ENCODE results near the gene PTPRT. TPM values are rescaled to one million over a fixed set of nuclear protein-coding genes. Genes with fewer than 3 reads are reported as not detected.

Gene PTPRT
- total and polyA plus RNA-seq, 8 donors, result 0.23 to 1.8 (median 0.95) TPM

- no peaks in the 10 kb centered on the region for H3K27me3 ChIP-seq
- TF ChIP-seq CTCF (IDR thresholded peaks at IDR 0.05), result no peak
- H3K9me3 ChIP-seq, result no peaks in the 10 kb centered on the region
- intact Hi-C loops (cut with DNase I), result no loop called here
- peaks cover 0 to 4% (median 0%) of the 10 kb centered on the region in 3 donors for H3K4me1 ChIP-seq
- DNase-seq, result no peak
- H3K36me3 ChIP-seq, result no peaks in the 10 kb centered on the region
- no peak for FAIRE-seq
- H3K27ac ChIP-seq, result no peak overlapping the region
- no peak for ATAC-seq
- no peak overlapping the region for H3K4me3 ChIP-seq
These were observed 132.4 kb downstream of the PTPRT start for GRCh38 chr20:43057317-43057716.

DNA sequence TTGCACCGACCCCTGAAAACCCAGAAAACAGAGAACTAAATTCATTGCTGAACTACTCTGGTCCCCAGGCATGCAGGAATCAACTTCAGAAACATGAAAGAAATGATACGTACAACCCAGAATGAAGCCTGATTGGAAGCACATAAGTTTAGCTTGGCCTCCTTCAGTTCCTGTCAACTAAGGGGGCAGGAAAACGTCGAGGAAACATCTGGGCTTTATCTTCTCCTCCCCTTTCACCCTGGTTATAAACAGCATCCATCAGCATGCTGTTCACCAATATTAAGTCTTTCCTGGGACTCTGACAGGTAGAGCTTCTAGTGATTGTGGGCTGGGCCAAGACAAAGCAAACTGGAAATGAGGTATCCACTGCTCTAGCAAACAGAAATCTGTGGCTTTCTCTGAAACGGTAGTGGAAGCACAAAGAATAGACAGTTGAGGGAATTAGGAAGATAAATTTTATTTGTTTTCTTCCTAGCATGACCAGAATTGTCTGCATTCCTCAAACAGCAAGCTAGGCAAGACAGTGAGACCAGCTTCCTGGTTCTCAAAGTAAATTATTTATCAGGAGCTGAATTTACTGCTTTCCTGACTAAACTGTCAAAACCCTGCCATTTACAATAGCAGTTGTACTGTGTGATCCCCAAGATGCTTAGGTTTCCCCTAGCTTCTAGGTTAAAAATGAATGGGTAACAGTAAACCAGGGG lies 134.4 kb downstream of the PTPRT start:
- intact Hi-C loops (cut with DNase I), result no loop called here

DNA sequence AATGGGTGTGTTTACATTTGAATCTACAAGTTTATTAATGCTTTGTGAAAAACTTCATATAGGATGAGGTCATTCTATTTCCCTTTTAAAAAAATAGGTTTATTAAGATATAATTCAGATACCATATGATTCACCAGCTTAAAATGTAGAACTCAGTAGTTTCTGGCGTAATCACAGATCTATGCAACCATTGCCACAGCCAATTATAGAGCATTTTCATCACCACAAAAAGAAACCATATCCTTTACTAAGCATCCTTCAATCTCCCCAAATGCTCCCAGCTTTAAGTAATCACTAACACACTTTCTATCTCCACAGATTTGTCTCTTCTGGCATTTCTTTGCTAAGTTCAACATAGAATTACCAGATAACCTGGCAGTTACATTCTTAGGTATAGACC lies 137.2 kb downstream of the PTPRT start:
- FAIRE-seq, result no peak

More for the DNA sequence above, 134.4 kb downstream of the PTPRT start:
- Histone ChIP-seq H3K4me1 (peaks cover 0 to 4% (median 0%) of the 10 kb centered on the region in 3 donors), H3K27ac (peak overlapping the region in 1 of 4 donors; percentile 10), H3K36me3 (no peaks in the 10 kb centered on the region), H3K27me3 (no peaks in the 10 kb centered on the region), H3K9me3 (no peaks in the 10 kb centered on the region), H3K4me3 (no peak overlapping the region)
- FAIRE-seq (no peak), DNase-seq (peak in 1 of 6 donors; percentile 11), ATAC-seq (peak in 3 of 4 donors; percentile 50 to 81 (median 69))
- WGBS, 2 donors, result 33 to 34% methylated on average over 5 of the region's 5 CpGs
- no peak for TF ChIP-seq CTCF (IDR thresholded peaks at IDR 0.05)

DNA sequence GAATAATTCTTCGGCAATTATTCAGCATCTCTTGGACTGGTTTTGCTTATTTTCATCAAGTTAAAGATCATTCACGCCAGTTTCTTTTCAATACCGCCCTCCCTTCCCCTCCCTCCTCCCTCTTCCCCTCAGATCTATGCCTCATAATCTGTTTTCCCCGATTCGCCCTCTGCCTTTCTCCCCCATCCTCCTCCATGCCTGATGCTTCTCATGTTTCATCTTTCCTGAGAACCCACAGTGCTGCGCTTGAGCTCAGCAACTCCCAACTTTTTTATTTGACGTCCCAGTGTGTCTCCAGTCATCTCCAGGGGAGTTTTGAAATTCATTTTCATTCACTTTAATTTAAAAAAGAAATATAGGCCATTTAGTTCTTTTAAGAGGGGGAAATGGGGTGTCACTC lies 142.7 kb downstream of the PTPRT start:
- no peak for TF ChIP-seq CTCF (IDR thresholded peaks at IDR 0.05)

More for the DNA sequence above, 137.2 kb downstream of the PTPRT start:
- H3K36me3 ChIP-seq, result no peaks in the 10 kb centered on the region
- DNase-seq, result no peak
- no peak overlapping the region for H3K27ac ChIP-seq
- no peak for ATAC-seq
- no peaks in the 10 kb centered on the region for H3K27me3 ChIP-seq
- WGBS, 2 donors, result 81 to 85% methylated on average over 1 of the region's 1 CpG
- H3K4me3 ChIP-seq, result no peak overlapping the region
- H3K4me1 ChIP-seq, result peaks cover 0 to 3% (median 0%) of the 10 kb centered on the region in 3 donors
- intact Hi-C loops (cut with DNase I), result no loop called here
- no peaks in the 10 kb centered on the region for H3K9me3 ChIP-seq
- no peak for TF ChIP-seq CTCF (IDR thresholded peaks at IDR 0.05)

DNA sequence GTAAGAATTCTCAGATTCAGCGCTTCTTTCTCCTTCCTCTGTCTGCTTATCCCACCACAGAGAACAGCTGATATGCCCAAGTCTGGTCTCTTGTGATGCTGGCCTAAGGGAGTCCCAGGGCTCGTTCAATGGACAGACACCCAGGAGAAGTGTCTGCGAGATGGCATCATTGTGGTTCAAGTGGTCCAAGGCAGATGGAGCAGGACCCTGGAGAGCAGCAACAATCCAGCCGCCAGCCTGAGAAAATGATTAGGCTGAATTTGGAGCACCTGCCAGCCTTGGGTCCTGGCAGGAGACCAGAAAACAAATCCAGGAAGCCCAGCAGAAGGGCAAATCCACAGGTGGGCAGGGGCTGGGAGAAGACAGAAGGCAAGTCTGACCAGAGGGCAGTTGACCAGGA lies 145.8 kb downstream of the PTPRT start:
- no peak overlapping the region for H3K27ac ChIP-seq
- no peaks in the 10 kb centered on the region for H3K36me3 ChIP-seq
- WGBS, 2 donors, result 38 to 41% methylated on average over 4 of the region's 4 CpGs
- ATAC-seq (peak in 1 of 4 donors; percentile 29), FAIRE-seq (no peak), DNase-seq (peak in 1 of 6 donors; percentile 10)
- H3K4me3 ChIP-seq, result no peak overlapping the region
- H3K4me1 ChIP-seq, result peaks cover 0 to under 1% (median under 1%) of the 10 kb centered on the region in 3 donors
- TF ChIP-seq CTCF (IDR thresholded peaks at IDR 0.05), result no peak
- intact Hi-C loops (cut with DNase I), result no loop called here
- H3K9me3 ChIP-seq, result no peaks in the 10 kb centered on the region
- no peaks in the 10 kb centered on the region for H3K27me3 ChIP-seq

More for the DNA sequence above, 142.7 kb downstream of the PTPRT start:
- DNase-seq (no peak), FAIRE-seq (no peak), ATAC-seq (no peak)
- no peaks in the 10 kb centered on the region for H3K9me3 ChIP-seq
- H3K27ac ChIP-seq, result no peak overlapping the region
- no peaks in the 10 kb centered on the region for H3K36me3 ChIP-seq
- no peak overlapping the region for H3K4me3 ChIP-seq
- H3K4me1 ChIP-seq, result no peaks in the 10 kb centered on the region
- WGBS, 2 donors, result 52 to 54% methylated on average over 7 of the region's 7 CpGs
- H3K27me3 ChIP-seq, result no peaks in the 10 kb centered on the region
- intact Hi-C loops (cut with DNase I), result no loop called here

All from pancreas (tissue), 10 donors.